Prostate gland (tissue), 2 donors: Measurements from ENCODE around the gene KDM8. TPM values are rescaled to one million over a fixed set of nuclear protein-coding genes. Genes with fewer than 3 reads are reported as not detected.

Source experiments
- DNase-seq: peaks from one replicate; pipeline ENCODE4 v3.0.0-alpha.2; 2019; ENCODE audit warnings: low spot score
- H3K27ac ChIP-seq, 2 donors: fragments of 200-600 bp; sonication (generic); 2 replicates each; pipeline ENCODE4 v1.5.1; 2017 to 2019
- H3K27me3 ChIP-seq: fragments of 200-600 bp; sonication (generic); replicated peaks from 2 replicates; pipeline ENCODE4 v1.5.1; 2019; ENCODE audit not compliant: insufficient read depth
- H3K36me3 ChIP-seq, 2 donors: fragments of 200-600 bp; sonication (generic); 1 replicate in 1 of 2; 2 replicates in 1 of 2; pipeline versions ENCODE4 v1.5.1 to v1.8.1; 2017 to 2019
- H3K4me1 ChIP-seq: fragments of 200-600 bp; sonication (generic); replicated peaks from 2 replicates; pipeline ENCODE4 v1.5.1; 2019
- H3K4me3 ChIP-seq, 2 donors: fragments of 200-600 bp; sonication (generic); 2 replicates each; pipeline ENCODE4 v1.5.1; 2017 to 2019
- H3K9me3 ChIP-seq: fragments of 200-600 bp; sonication (generic); 2 replicates; pipeline ENCODE4 v1.5.1; 2017
- POLR2A ChIP-seq: fragments of 450-650 bp; IDR thresholded peaks from one replicate; pipeline ENCODE4 v1.6.1; 2016; ENCODE audit warnings: antibody characterized with exemption, mild to moderate bottlenecking
- POLR2AphosphoS5 ChIP-seq: sonication (generic); formaldehyde crosslinking; IDR thresholded peaks from one replicate; pipeline ENCODE4 v1.6.1; 2017; ENCODE audit warnings: antibody characterized with exemption
- WGBS: methylation state at CpG from one replicate; pipeline ENCODE4 v1.1.5; 2018; 5-methylcytosine and 5-hydroxymethylcytosine counted together
- intact Hi-C: fragments of 100-400 bp; cut with DNase I; formaldehyde crosslinking; loops from one replicate; pipeline ENCODE4 v1.14.2; 2022
- total RNA-seq, 2 donors: library from RNA; depleted of rRNA; stranded (reverse); fragments of >200 nt; gene quantifications; one replicate each; pipeline ENCODE4 v1.1.0, GENCODE V29; 2016
- TF ChIP-seq, protein P1 (sequence below), 4 experiments: fragments of 200-600 bp in 2 of 4; fragments of 450-650 bp in 2 of 4; sonication (generic) in 2 of 4; IDR thresholded peaks; 1 replicate in 3 of 4; 2 replicates in 1 of 4; pipeline ENCODE4 v1.5.1; 2016 to 2019; ENCODE audit warnings: antibody characterized with exemption in 4 of 4, mild to moderate bottlenecking in 2 of 4, moderate library complexity in 2 of 4

The KDM8 gene
- total RNA-seq, 2 donors from 2014 or later = 5.6 to 15.3 TPM

DNA sequence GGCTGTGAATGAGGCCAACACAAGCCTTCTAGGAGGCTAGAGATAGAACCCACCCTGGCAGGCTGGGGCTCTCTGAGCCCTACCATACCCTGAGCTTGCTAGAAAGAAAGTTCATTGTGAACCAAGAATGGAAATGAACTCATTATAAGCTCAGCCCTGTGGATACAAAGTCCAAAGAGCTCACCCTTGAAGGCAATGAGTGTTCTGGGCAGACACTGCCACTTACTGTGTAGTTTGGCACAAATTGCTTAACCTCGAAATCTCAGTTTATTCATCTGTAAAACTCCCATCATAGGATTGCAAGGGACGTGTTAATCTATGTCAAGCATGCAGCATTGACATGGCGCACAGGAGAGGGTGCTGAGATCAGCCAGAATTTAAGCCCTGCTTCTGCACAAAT is 5.5 kb downstream of the KDM8 start:
- H3K9me3 ChIP-seq = no peaks in the 10 kb centered on the region
- intact Hi-C loops = no loop called here
- no peaks in the 10 kb centered on the region for H3K36me3 ChIP-seq
- 69% methylated on average over 3 of the region's 3 CpGs for WGBS
- no peak for DNase-seq
- H3K27me3 ChIP-seq = no peaks in the 10 kb centered on the region
- peaks cover 7% of the 10 kb centered on the region for H3K4me1 ChIP-seq
- TF ChIP-seq POLR2A (no peak), POLR2AphosphoS5 (no peak)
- TF ChIP-seq, protein P1, sequence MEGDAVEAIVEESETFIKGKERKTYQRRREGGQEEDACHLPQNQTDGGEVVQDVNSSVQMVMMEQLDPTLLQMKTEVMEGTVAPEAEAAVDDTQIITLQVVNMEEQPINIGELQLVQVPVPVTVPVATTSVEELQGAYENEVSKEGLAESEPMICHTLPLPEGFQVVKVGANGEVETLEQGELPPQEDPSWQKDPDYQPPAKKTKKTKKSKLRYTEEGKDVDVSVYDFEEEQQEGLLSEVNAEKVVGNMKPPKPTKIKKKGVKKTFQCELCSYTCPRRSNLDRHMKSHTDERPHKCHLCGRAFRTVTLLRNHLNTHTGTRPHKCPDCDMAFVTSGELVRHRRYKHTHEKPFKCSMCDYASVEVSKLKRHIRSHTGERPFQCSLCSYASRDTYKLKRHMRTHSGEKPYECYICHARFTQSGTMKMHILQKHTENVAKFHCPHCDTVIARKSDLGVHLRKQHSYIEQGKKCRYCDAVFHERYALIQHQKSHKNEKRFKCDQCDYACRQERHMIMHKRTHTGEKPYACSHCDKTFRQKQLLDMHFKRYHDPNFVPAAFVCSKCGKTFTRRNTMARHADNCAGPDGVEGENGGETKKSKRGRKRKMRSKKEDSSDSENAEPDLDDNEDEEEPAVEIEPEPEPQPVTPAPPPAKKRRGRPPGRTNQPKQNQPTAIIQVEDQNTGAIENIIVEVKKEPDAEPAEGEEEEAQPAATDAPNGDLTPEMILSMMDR (IDR thresholded peaks at IDR 0.05) = no peak
- no peak overlapping the region for H3K4me3 ChIP-seq
- H3K27ac ChIP-seq = no peak overlapping the region

DNA sequence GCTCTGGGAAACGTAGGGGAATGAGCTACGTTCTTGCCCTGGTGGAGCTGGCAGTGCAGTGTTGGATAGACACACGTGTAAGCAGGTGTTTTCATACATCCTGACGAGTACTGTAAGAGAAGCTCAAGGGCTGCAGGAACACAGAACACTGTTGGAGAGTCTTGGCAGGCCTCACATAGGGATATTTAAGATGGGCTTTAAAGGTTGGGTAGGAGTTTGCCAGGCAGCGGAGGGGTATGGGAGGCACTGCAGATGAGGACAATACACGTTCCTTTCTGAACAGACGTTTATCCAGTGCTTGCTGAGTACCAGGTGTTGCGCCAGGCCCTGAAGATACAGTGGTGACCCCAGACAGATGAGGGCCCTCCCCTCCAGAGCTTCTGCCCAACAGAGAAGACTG is 6.3 kb downstream of the KDM8 start:
- Histone ChIP-seq H3K4me3 (no peak overlapping the region), H3K9me3 (no peaks in the 10 kb centered on the region), H3K27ac (no peak overlapping the region), H3K36me3 (no peaks in the 10 kb centered on the region), H3K4me1 (peaks cover under 1% of the 10 kb centered on the region), H3K27me3 (no peaks in the 10 kb centered on the region)
- no peak for DNase-seq
- no peak for TF ChIP-seq POLR2A
- WGBS = 94% methylated on average over 8 of the region's 8 CpGs
- intact Hi-C loops = no loop called here

DNA sequence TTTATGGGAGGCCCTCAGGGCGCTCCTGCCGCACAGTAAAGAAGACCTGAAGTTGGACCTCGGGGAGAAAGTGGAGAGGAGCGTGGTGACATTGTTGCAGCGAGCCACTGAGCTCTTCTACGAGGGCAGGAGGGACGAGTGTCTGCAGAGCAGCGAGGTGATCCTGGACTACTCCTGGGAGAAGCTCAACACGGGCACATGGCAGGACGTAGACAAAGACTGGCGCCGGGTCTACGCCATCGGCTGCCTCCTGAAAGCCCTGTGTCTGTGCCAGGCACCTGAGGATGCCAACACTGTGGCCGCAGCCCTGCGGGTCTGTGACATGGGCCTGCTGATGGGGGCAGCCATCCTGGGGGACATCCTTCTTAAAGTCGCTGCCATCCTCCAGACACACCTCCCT is 6.8 kb downstream of the KDM8 start:
- 90% methylated on average over 15 of the region's 17 CpGs for WGBS

DNA sequence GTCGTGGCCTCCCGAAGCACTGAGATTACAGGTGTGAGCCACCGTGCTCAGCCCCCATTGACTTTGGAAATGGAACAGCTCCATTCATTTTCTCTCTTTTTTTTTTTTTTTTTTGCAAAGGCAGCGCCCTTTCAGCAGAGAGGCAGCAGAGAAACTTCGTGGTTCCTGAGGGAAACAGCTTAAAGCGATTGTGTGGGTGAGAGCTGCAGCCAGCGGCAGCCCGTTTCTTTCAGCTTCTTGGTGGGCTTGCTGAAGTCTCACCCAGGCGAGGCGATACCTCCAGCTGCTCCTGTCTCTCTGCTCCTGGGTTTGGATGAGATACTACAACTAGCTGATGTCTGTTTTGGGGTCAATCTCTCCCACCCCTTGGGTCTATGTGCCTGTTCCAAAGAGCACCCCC is 7.7 kb downstream of the KDM8 start:
- TF ChIP-seq POLR2A = no peak
- TF ChIP-seq, protein P1 (IDR thresholded peaks at IDR 0.05) = no peak
- no peak for TF ChIP-seq POLR2AphosphoS5
- Histone ChIP-seq H3K27ac (no peak overlapping the region), H3K4me3 (no peak overlapping the region), H3K9me3 (no peaks in the 10 kb centered on the region), H3K27me3 (no peaks in the 10 kb centered on the region), H3K4me1 (no peaks in the 10 kb centered on the region), H3K36me3 (no peaks in the 10 kb centered on the region)
- no peak for DNase-seq
- 96% methylated on average over 10 of the region's 10 CpGs for WGBS
- intact Hi-C loops = no loop called here

More for the DNA sequence above, 6.8 kb downstream of the KDM8 start:
- Histone ChIP-seq H3K4me3 (no peak overlapping the region), H3K36me3 (no peaks in the 10 kb centered on the region), H3K4me1 (no peaks in the 10 kb centered on the region), H3K27me3 (no peaks in the 10 kb centered on the region), H3K27ac (no peak overlapping the region), H3K9me3 (no peaks in the 10 kb centered on the region)
- TF ChIP-seq POLR2A (no peak), POLR2AphosphoS5 (no peak)
- TF ChIP-seq, protein P1 (IDR thresholded peaks at IDR 0.05) = no peak
- no peak for DNase-seq
- intact Hi-C loops = no loop called here

DNA sequence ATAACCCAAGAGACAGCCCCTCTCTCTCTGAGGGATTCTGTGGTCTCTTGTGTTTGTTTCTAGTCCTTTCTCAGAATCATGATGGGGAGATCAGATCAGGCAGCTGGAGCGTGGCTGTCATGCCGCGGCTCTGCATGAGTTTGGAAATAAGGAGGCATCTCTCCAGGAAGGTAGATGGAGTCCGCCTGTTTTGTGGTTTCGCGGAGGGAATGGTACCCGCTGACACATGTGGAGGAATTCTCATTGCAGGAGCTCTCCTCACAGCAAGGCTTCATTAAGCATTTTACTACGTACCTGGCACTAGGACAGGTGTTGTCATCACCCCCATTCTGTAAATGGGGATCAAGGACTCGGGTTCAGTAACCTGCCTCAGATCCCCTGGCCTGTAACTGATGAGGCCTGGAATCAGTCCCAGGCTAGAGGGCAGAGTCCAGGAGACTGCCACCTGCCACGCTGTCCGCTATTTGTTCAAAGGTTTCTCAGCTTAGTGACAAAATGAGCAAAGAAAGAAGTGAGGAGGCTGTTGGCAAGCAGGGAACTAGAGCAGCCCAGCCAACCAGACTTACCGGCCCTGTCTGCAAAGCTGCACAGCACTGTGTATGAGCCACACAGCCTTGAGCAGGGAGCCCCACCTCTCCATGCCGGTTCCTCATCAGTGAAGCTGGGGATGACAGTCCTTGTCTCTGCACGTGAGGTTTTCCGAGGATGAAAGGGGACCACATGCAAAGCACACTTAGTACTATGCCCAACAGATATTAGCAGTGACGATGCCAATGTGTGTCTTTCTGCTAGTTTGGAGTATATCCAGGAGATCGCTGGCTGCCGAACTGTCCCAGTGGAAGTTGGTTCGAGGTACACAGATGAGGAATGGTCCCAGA is 11.0 kb downstream of the KDM8 start:
- intact Hi-C loops = no loop called here
- TF ChIP-seq, protein P1 (IDR thresholded peaks at IDR 0.05) = no peak
- no peak for TF ChIP-seq POLR2A
- TF ChIP-seq POLR2AphosphoS5 = no peak
- Histone ChIP-seq H3K27ac (no peak overlapping the region), H3K27me3 (no peaks in the 10 kb centered on the region), H3K36me3 (no peaks in the 10 kb centered on the region), H3K4me1 (no peaks in the 10 kb centered on the region), H3K9me3 (no peaks in the 10 kb centered on the region), H3K4me3 (no peak overlapping the region)
- DNase-seq = no peak
- WGBS = 77% methylated on average over 19 of the region's 19 CpGs
